VCaP (cell line): ENCODE results near the gene FLAD1.
A peak's percentile ranks its signal among the peaks of the same experiment; 100 is the strongest.

Experiments used
- H3K27ac ChIP-seq: fragments of 450-650 bp; 2 replicates; pipeline ENCODE4 v1.5.1; 2017
- CTCF ChIP-seq: fragments of 450-650 bp; conservative IDR thresholded peaks from 2 replicates; pipeline ENCODE4 v1.5.1; 2017; ENCODE audit warnings: mild to moderate bottlenecking, moderate library complexity

FLAD1 gene

GRCh38 chr1:154954541-154954940 is 28.6 kb upstream of the FLAD1 start:
- no peak overlapping the region for H3K27ac ChIP-seq
- TF ChIP-seq CTCF = no peak

DNA sequence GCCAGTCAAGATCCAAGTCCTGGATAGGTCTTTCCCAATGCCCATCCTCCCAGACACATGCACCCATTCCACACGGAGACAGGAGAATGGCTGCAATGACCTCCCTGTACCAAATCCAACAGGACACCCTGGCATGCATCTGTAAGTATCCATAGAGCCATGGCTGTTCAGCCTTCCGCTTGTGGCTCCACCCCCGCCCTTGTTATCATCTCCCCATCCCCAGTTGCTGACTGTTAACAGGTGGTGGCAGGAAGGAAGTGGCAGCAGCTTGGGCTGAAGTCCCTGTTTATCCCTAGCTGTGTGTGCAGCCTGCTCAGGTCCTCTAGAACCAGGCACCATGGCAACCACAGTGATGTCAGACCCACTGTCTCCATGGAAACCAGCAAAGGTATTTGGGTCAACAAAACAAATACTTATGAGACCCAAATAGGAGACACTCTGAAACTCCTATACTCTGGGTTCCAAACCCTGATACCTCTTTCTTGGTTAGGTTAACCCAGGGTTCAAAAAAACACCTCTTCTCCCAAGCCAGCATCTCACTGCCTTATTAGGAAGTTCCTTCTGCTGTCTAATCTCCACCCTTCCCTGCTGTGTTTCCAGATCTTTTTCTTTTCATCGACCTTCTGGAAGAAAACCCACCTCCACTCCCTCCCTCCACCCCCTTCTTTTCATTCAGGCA is 28.0 kb upstream of the FLAD1 start:
- no peak for TF ChIP-seq CTCF
- peak overlapping the region; percentile 66 for H3K27ac ChIP-seq

GRCh38 chr1:154955718-154956543 is 27.2 kb upstream of the FLAD1 start, which contains the start of gene PBXIP1:
Gene PBXIP1 (minus strand): TSS chr1:154956099. CDS start chr1:154953721, 2,378 bp downstream.
- peak within 1 kb of the TSS; percentile 66 for H3K27ac ChIP-seq
- TF ChIP-seq CTCF = peak; percentile 33

DNA sequence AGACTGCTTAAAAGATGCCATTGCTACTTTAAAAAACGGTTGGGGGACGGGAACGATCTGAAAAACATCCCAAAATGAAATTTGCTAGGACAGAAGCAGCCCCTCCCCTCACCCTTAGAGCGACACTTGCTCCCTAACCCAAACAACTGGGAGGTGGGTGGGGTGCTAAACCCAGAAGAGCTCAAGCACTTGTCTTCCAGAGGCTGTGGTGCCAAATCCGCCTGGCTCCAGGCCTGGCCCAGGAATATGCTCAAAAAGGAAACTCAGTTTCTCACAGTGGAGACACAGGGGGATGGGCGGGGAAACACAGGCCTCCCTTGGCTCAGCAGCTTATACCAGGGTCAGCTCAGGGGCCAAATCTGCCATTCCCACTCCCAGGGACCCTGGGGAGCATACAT is 26.6 kb upstream of the FLAD1 start:
- peak overlapping the region; percentile 66 for H3K27ac ChIP-seq
- TF ChIP-seq CTCF = no peak

DNA sequence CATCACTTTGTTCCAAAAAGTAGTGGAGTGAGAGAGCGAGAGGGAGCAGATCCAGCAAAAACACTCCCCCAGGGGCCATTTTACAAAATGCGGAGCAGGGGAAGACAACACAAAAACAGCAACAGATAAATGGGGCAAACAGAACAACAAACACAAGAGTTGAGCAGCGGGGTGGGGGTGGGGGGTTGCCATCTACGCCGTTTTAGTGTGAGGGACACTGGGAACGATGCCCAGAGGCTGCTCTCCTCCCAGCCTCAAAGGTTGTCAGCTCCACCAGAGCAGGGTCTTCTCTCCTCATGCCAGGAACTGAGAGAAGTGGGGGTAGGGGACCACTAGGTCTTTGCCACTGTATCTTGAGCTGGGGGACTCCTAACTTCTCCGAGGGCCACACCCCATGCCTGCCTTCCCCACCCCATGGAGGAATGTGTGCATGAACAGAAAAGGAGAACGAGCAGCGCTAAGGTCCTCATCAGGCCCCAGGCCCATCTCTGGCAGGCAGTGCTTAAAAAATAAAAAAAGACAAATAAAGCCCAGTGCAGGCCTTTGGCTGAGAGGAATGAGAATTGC is 26.0 kb upstream of the FLAD1 start:
- peak overlapping the region; percentile 66 for H3K27ac ChIP-seq
- TF ChIP-seq CTCF = no peak

GRCh38 chr1:154958036-154958435 is 25.1 kb upstream of the FLAD1 start:
- no peak for TF ChIP-seq CTCF
- peak overlapping the region; percentile 0; the same call in 1 of the 2 replicates for H3K27ac ChIP-seq
